Measurements from ENCODE around the gene EXOC3L1. TPM values are rescaled to one million over a fixed set of nuclear protein-coding genes. Genes with fewer than 3 reads are reported as not detected.

The EXOC3L1 gene
- total RNA-seq, 4 donors from 2014 or later = 2.3 to 28.8 (median 3.4) TPM

DNA sequence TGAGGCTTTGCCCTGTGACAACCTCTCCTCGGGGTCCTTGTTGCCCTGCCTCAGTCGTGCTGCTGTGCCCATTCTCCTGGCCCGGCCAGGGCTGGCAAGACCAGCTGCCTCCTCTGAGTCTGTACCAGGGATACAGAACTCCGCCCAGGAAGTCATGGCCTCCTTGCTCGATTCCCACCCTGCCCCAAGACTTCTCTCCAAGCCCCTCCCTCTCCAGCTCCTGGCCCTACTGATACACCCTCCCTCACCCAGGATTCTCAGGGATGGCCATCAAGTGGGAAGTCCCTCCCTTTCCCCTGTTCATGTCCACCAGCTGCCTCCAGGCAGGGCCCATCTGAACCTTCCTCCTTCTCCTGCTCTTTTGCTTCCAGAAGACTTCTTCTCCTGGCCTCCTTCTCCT, 25.8 kb upstream of the EXOC3L1 start:
- ATAC-seq (ENCODE audit: low FRiP score) (no peak), DNase-seq (ENCODE audit: low spot score) (no peak)
- TF ChIP-seq, protein P1, sequence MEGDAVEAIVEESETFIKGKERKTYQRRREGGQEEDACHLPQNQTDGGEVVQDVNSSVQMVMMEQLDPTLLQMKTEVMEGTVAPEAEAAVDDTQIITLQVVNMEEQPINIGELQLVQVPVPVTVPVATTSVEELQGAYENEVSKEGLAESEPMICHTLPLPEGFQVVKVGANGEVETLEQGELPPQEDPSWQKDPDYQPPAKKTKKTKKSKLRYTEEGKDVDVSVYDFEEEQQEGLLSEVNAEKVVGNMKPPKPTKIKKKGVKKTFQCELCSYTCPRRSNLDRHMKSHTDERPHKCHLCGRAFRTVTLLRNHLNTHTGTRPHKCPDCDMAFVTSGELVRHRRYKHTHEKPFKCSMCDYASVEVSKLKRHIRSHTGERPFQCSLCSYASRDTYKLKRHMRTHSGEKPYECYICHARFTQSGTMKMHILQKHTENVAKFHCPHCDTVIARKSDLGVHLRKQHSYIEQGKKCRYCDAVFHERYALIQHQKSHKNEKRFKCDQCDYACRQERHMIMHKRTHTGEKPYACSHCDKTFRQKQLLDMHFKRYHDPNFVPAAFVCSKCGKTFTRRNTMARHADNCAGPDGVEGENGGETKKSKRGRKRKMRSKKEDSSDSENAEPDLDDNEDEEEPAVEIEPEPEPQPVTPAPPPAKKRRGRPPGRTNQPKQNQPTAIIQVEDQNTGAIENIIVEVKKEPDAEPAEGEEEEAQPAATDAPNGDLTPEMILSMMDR (IDR thresholded peaks at IDR 0.05) = no peak

DNA sequence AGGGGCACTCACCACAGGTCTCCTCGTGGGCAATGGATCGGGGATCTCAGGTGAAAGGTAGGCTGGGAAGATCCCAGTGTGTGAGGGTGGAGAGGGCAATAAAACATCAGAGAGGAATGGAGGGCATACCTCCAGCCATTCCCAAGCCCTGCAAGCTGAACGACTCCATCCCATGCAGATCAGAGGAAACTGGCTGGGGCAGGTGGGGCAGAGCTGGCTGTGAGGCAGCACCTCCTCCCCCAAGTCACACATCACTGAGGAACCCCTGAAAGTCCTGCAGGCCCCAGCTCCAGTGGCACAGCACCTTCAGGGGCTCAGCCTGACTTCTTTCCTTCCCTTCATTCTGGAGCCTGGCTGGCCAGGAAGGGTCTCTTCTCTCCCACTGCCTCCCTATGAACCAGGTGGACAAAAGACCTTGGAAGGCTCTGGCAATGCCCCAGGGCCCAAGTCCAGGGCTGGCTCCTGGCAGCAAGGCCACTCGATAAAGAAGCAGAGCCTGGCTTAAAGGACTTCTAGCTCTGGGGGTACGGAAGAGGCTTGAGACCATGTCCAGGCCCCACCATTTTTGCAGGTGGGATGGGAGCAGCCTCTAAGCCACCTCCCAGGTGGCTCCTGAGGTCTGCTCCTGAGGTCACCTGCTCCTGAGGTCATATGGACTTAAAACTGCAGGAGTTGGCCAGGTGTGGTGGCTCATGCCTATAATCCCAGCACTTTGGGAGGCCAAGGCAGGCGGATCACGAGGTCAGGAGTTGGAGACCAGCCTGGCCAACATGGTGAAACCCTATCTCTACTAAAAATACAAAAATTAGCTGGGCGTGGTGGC, 23.5 kb upstream of the EXOC3L1 start:
- ATAC-seq (ENCODE audit: low FRiP score) (no peak), DNase-seq (ENCODE audit: low spot score) (no peak)
- TF ChIP-seq, protein P1 (IDR thresholded peaks at IDR 0.05) = no peak

DNA sequence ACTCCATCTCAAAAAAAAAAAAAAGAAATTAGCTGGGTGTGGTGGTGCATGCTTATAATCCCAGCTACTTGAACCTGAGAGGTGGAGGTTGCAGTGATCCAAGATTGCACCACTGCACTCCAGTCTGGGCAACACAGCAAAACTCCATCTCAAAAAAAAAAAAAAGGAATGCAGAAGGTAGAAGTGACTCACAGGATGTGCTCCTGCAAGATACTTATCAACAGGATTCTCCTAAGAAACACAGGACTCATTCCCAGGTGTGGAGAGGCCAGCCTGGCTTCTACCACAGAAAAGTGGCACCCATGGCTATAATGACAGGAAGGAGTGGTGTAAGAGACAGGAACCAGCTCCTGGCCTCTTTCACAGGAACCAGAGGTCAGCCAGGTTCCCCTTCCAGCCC, 22.8 kb upstream of the EXOC3L1 start:
- DNase-seq (ENCODE audit: low spot score) (no peak), ATAC-seq (ENCODE audit: low FRiP score) (no peak)
- TF ChIP-seq, protein P1 (IDR thresholded peaks at IDR 0.05) = no peak

DNA sequence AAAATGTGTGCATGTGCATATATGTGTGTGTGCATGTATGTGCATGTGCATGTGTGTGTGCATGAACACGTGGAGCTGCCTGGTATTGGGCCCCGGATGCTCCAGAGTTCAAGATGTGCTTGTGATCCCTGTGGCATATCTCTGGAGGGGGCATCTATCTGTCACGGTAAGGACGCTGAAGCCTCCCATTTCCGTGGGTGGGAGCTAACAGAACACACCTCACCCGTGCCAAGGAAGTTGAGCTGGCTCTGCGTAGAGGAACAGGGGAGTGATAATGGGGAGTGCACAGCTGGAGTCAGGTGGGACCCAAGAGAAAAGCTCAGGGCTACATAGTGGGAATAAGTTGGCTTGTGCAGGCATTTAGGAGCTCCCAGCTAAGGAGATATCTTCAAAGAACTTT, 21.7 kb upstream of the EXOC3L1 start:
- ATAC-seq (ENCODE audit: low FRiP score) (no peak), DNase-seq (ENCODE audit: low spot score) (no peak)
- TF ChIP-seq, protein P1 (IDR thresholded peaks at IDR 0.05) = no peak

DNA sequence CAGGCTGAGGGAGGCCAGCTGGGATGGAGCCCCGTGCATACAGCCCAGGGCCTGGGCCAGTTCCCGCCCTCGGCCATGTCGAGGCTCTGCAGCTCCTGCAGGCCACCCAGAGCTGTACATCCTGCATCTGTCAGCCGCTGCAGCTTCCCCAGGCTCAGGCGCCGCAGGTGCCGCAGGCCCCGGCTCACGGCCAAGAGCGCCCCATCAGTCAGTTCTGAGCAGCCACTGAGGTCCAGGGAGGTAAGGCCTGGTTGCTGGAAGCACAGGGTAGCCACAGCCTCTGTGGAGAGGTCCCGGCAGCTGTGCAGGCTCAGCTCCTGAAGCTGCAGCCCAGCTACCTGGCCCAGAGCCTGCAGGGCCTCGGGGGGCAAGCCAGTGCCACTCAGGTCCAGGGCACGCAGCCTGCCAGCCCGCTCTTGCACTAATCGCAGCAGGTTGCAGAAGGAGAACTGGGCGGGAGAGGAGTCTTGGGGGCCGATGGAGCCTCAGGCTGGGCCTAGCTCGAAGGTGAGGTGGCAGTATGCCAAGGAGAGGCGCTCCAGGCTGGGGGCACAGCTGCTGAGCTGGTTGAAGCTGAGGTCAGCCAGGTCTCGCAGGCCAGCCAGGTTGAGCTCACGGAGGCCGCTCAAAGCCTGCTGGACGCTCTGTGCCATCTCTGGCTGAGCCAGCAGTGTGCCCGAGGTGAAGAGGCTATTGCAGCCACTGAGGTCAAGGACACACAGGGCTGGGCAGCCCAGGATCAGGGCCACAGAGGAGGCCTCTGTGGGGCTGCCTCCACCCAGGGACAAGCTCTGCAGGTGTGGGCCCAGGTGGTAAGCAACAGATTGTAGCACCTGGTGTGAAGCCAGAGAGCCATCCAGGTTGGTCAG, 20.4 kb upstream of the EXOC3L1 start:
- ATAC-seq (ENCODE audit: low FRiP score) (no peak), DNase-seq (ENCODE audit: low spot score) (no peak)
- TF ChIP-seq, protein P1 (IDR thresholded peaks at IDR 0.05) = no peak

DNA sequence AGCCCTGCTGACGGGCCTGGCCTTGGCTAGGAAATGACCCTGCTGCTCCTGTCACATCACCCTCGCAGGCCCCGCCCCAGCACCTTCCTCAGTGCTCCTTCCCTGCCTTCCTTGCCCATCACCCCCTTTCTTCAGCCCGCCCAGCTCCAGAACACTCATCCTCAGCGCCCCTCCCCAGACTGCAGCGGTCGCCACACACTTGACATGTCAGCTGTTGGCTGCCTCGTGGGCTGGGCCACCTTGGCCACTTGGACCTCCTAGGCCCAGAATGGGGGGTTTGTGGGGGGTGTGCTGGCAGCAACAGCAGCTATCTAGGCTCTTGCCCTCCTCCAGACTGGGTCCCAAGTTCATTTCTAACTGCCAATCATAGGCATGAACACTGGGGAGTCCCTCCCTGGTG, 19.6 kb upstream of the EXOC3L1 start:
- no peak for DNase-seq (ENCODE audit: low spot score)
- ATAC-seq (ENCODE audit: low FRiP score) = no peak
- TF ChIP-seq, protein P1 (IDR thresholded peaks at IDR 0.05) = no peak

Data from omental fat pad (tissue), 4 donors.